ENCODE results near the gene MYH7.

GRCh38 chr14:23415821-23416778, 19.4 kb downstream of the MYH7 start:
- TF ChIP-seq CTCF (IDR thresholded peaks at IDR 0.05; ENCODE audit: poor library complexity, severe bottlenecking) (no peak), POLR2AphosphoS5 (IDR thresholded peaks at IDR 0.05) (no peak), TAF1 (IDR thresholded peaks at IDR 0.05; ENCODE audit: low read depth) (no peak), REST (IDR thresholded peaks at IDR 0.05; ENCODE audit: borderline replicate concordance) (no peak)

Measured in neural cell (in vitro differentiated cells).